Stimulated activated CD8-positive, alpha-beta memory T cell treated with anti-CD3 and anti-CD28 coated beads, Interleukin-4, amount 100 ng/mL, for 4 hours (primary cell): Measurements from ENCODE around the gene PTPN20.
"Not testable (repeated sequence)": the region's sequence is repeated elsewhere in the genome, so short reads cannot be mapped to it uniquely, and the experiment has no call there.

Experiments used
- DNase-seq, 2 donors: peaks; one replicate each; pipeline ENCODE4 v3.0.0-alpha.2; 2020; ENCODE audit warnings: low read depth in 2 of 2, low spot score in 1 of 2

Gene PTPN20

GRCh38 chr10:46952540-46952939 is 41.3 kb downstream of the PTPN20 start:
- not testable (repeated sequence) for DNase-seq

GRCh38 chr10:46960742-46961141 is 49.5 kb downstream of the PTPN20 start:
- DNase-seq: not testable (repeated sequence)

GRCh38 chr10:46963356-46963755 is 52.1 kb downstream of the PTPN20 start:
- not testable (repeated sequence) for DNase-seq

GRCh38 chr10:46967013-46967412 is 55.8 kb downstream of the PTPN20 start:
- DNase-seq: not testable (repeated sequence)

- not testable (repeated sequence) for DNase-seq
Measured at GRCh38 chr10:46980223-46980622, 69.0 kb downstream of the PTPN20 start.

GRCh38 chr10:46987233-46987924 is 76.2 kb downstream of the PTPN20 start:
- DNase-seq: not testable (repeated sequence)

- DNase-seq: no peak
Measured at GRCh38 chr10:46992803-46993561, 81.8 kb downstream of the PTPN20 start.

- DNase-seq: no peak
Measured at GRCh38 chr10:46995234-46995633, 84.0 kb downstream of the PTPN20 start.

GRCh38 chr10:46998192-46998591 is 87.0 kb downstream of the PTPN20 start:
- no peak for DNase-seq

- DNase-seq: no peak
Measured at GRCh38 chr10:46998595-46998994, 87.4 kb downstream of the PTPN20 start.

GRCh38 chr10:46999217-46999616 is 88.0 kb downstream of the PTPN20 start:
- DNase-seq: no peak

GRCh38 chr10:47008769-47009168 is 97.5 kb downstream of the PTPN20 start:
- no peak for DNase-seq

GRCh38 chr10:47009215-47009838 is 98.1 kb downstream of the PTPN20 start:
- no peak for DNase-seq

GRCh38 chr10:47010036-47010435 is 98.8 kb downstream of the PTPN20 start:
- no peak for DNase-seq

GRCh38 chr10:47012214-47012613 is 101.0 kb downstream of the PTPN20 start:
- DNase-seq: no peak

- no peak for DNase-seq
Measured at GRCh38 chr10:47013507-47014154, 102.4 kb downstream of the PTPN20 start.

- DNase-seq: no peak
Measured at GRCh38 chr10:47015404-47015803, 104.2 kb downstream of the PTPN20 start.

- DNase-seq: no peak
Measured at GRCh38 chr10:47016564-47016963, 105.3 kb downstream of the PTPN20 start.

- no peak for DNase-seq
Measured at GRCh38 chr10:47018026-47018735, 107.0 kb downstream of the PTPN20 start.

GRCh38 chr10:47019155-47020145 is 108.2 kb downstream of the PTPN20 start:
- no peak for DNase-seq
